Measurements from ENCODE around the gene TLL2.

- TF ChIP-seq, protein P1, sequence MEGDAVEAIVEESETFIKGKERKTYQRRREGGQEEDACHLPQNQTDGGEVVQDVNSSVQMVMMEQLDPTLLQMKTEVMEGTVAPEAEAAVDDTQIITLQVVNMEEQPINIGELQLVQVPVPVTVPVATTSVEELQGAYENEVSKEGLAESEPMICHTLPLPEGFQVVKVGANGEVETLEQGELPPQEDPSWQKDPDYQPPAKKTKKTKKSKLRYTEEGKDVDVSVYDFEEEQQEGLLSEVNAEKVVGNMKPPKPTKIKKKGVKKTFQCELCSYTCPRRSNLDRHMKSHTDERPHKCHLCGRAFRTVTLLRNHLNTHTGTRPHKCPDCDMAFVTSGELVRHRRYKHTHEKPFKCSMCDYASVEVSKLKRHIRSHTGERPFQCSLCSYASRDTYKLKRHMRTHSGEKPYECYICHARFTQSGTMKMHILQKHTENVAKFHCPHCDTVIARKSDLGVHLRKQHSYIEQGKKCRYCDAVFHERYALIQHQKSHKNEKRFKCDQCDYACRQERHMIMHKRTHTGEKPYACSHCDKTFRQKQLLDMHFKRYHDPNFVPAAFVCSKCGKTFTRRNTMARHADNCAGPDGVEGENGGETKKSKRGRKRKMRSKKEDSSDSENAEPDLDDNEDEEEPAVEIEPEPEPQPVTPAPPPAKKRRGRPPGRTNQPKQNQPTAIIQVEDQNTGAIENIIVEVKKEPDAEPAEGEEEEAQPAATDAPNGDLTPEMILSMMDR (IDR thresholded peaks at IDR 0.05), result no peak
- TF ChIP-seq POLR2A (IDR thresholded peaks at IDR 0.05), result no peak
Measured at GRCh38 chr10:96357038-96357620, 156.6 kb downstream of the TLL2 start.

Data from esophagus squamous epithelium (tissue), 4 donors.